WTC11 (cell line): ENCODE results near the gene TMEM221. TPM values are rescaled to one million over a fixed set of nuclear protein-coding genes. Genes with fewer than 3 reads are reported as not detected.

Experiments used
- ATAC-seq: fragments of 200-7000 bp; cut with Tn5 transposase; 2 replicates; pipeline ENCODE4 v1.10.0; 2021; ENCODE audit warnings: mild to moderate bottlenecking, moderate library complexity
- CTCF ChIA-PET: fragments of 300-600 bp; sonication (Branson Sonifier 250); formaldehyde crosslinking; loops from one replicate; lab custom pipeline; 2021; ENCODE audit warnings: antibody characterized with exemption; lab: Charles Lee
- POLR2A ChIA-PET: fragments of 350-600 bp; sonication (Branson Sonifier 250); formaldehyde crosslinking; loops from one replicate; lab custom pipeline; 2021; ENCODE audit warnings: antibody characterized with exemption; lab: Charles Lee
- DNase-seq: peaks from one replicate; pipeline ENCODE4 v3.0.0; 2021; ENCODE audit warnings: low spot score
- H3K27ac Mint-ChIP-seq: 2 replicates; pipeline ENCODE4 v1.8.0; 2021; ENCODE audit warnings: mixed read lengths
- H3K27me3 Mint-ChIP-seq: 2 replicates; pipeline ENCODE4 v1.8.0; 2021; ENCODE audit warnings: low read depth, mild to moderate bottlenecking, moderate library complexity, mixed read lengths
- H3K36me3 Mint-ChIP-seq: 2 replicates; pipeline ENCODE4 v1.8.0; 2021; ENCODE audit warnings: mixed read lengths
- H3K4me1 Mint-ChIP-seq: 2 replicates; pipeline ENCODE4 v1.8.0; 2022; ENCODE audit warnings: mixed read lengths
- H3K4me3 Mint-ChIP-seq: 2 replicates; pipeline ENCODE4 v1.8.0; 2021; ENCODE audit warnings: mild to moderate bottlenecking, moderate library complexity, mixed read lengths
- H3K9me3 Mint-ChIP-seq: 2 replicates; pipeline ENCODE4 v1.8.0; 2021; ENCODE audit warnings: mixed read lengths
- CREM ChIP-seq: sonication (generic); formaldehyde crosslinking; IDR thresholded peaks from 2 replicates; pipeline ENCODE4 v1.8.1; 2022; ENCODE audit warnings: mild to moderate bottlenecking, missing genetic modification reagents, moderate library complexity
- ETV6 ChIP-seq: sonication (generic); formaldehyde crosslinking; IDR thresholded peaks from 2 replicates; pipeline ENCODE4 v1.8.1; 2022; ENCODE audit warnings: mild to moderate bottlenecking, missing genetic modification reagents
- FOXK1 ChIP-seq: sonication (generic); formaldehyde crosslinking; IDR thresholded peaks from 2 replicates; pipeline ENCODE4 v1.8.0; 2022; ENCODE audit warnings: mild to moderate bottlenecking, moderate library complexity, missing genetic modification reagents
- GABPB1 ChIP-seq: sonication (generic); formaldehyde crosslinking; IDR thresholded peaks from 2 replicates; pipeline ENCODE4 v1.8.1; 2023; ENCODE audit warnings: mild to moderate bottlenecking, missing genetic modification reagents
- HMGA2 ChIP-seq: fragments of 250-450 bp; sonication (Bioruptor Pico); IDR thresholded peaks from 2 replicates; pipeline ENCODE4 v1.4.0; 2021; ENCODE audit warnings: mild to moderate bottlenecking, moderate library complexity
- NFATC4 ChIP-seq: fragments of 250-450 bp; sonication (Bioruptor Pico); IDR thresholded peaks from 2 replicates; pipeline ENCODE4 v1.9.0; 2021; ENCODE audit warnings: mild to moderate bottlenecking
- NFYB ChIP-seq: sonication (generic); formaldehyde crosslinking; conservative IDR thresholded peaks from 2 replicates; pipeline ENCODE4 v1.8.0; 2022; ENCODE audit warnings: low read depth, missing genetic modification reagents
- NR2C2 ChIP-seq: sonication (generic); formaldehyde crosslinking; IDR thresholded peaks from 2 replicates; pipeline ENCODE4 v1.8.0; 2022; ENCODE audit warnings: mild to moderate bottlenecking, missing genetic modification reagents
- NR3C1 ChIP-seq: sonication (generic); formaldehyde crosslinking; conservative IDR thresholded peaks from 2 replicates; pipeline ENCODE4 v1.8.1; 2023; ENCODE audit warnings: low read depth, mild to moderate bottlenecking, missing genetic modification reagents
- SP1 ChIP-seq: sonication (generic); formaldehyde crosslinking; conservative IDR thresholded peaks from 2 replicates; pipeline ENCODE4 v1.8.1; 2022; ENCODE audit warnings: missing genetic modification reagents
- TCF7 ChIP-seq: sonication (generic); formaldehyde crosslinking; IDR thresholded peaks from 2 replicates; pipeline ENCODE4 v1.8.0; 2022; ENCODE audit warnings: mild to moderate bottlenecking, low read depth, missing genetic modification reagents, moderate library complexity
- TEAD1 ChIP-seq: sonication (generic); formaldehyde crosslinking; IDR thresholded peaks from 2 replicates; pipeline ENCODE4 v1.8.0; 2022; ENCODE audit warnings: mild to moderate bottlenecking, missing genetic modification reagents
- ZNF121 ChIP-seq: sonication (generic); formaldehyde crosslinking; IDR thresholded peaks from 2 replicates; pipeline ENCODE4 v1.8.0; 2023; ENCODE audit warnings: missing genetic modification reagents
- total RNA-seq: library from RNA; stranded (reverse); gene quantifications from 3 replicates; pipeline ENCODE4 v1.2.3, GENCODE V29; 2021
- TF ChIP-seq, protein P1 (sequence below): fragments of 250-450 bp; sonication (Bioruptor Pico); IDR thresholded peaks from 2 replicates; pipeline ENCODE4 v1.9.0; 2021; ENCODE audit warnings: mild to moderate bottlenecking
- TF ChIP-seq, protein P2 (sequence below): sonication (generic); formaldehyde crosslinking; IDR thresholded peaks from 2 replicates; pipeline ENCODE4 v1.8.1; 2023; ENCODE audit warnings: mild to moderate bottlenecking, missing genetic modification reagents, moderate library complexity
- TF ChIP-seq, protein P3 (sequence below): sonication (generic); formaldehyde crosslinking; IDR thresholded peaks from 2 replicates; pipeline ENCODE4 v1.8.0; 2022; ENCODE audit warnings: mild to moderate bottlenecking, missing genetic modification reagents
- TF ChIP-seq, protein P4 (sequence below): sonication (generic); formaldehyde crosslinking; IDR thresholded peaks from 2 replicates; pipeline ENCODE4 v1.8.0; 2022; ENCODE audit warnings: mild to moderate bottlenecking, missing genetic modification reagents
- TF ChIP-seq, protein P5 (sequence below): sonication (generic); formaldehyde crosslinking; IDR thresholded peaks from 2 replicates; pipeline ENCODE4 v1.8.1; 2022; ENCODE audit warnings: low read depth, mild to moderate bottlenecking, moderate library complexity, missing genetic modification reagents, borderline replicate concordance
- TF ChIP-seq, protein P6 (sequence below): sonication (generic); formaldehyde crosslinking; IDR thresholded peaks from 2 replicates; pipeline ENCODE4 v1.8.1; 2023; ENCODE audit warnings: mild to moderate bottlenecking, moderate library complexity, missing genetic modification reagents

Gene TMEM221
- total RNA-seq, 1 experiment from 2014 or later = 1.2 TPM

DNA sequence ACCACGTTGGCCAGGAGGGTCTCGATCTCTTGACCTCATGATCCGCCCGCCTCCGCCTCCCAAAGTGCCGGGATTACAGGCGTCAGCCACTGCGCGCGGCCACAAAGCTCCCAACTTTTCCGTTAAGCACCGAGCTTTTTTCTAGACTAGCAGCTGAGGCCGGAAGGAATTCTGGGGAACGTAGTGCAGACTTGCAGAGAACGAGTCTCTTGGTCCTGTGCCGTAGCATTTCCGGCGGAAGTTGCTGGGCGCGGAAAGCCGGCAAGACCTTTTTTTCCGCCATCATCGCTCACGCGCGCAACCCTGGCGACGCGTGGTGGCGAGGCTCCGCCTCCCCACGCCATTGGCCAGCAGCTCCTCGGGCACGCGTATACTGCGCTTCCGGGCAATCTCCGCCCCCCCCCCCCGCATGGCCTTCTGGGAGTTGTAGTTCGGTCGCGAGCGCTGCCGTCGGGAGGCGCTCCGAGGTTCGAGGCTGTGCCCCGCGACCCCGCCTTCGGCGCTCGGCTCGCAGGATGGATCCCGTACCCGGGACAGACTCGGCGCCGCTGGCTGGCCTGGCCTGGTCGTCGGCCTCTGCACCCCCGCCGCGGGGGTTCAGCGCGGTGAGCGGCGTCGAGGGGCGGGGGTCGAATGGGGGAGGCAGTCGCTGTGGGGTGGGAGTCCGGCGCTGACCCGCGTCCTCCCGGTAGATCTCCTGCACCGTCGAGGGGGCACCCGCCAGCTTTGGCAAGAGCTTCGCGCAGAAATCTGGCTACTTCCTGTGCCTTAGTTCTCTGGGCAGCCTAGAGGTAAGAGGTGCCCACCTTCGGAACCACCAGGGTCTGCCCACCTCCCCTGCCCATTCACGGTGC, 28.6 kb downstream of the TMEM221 start, which contains the start of gene MVB12A:
Gene MVB12A (plus strand): TSS at position 427 of the 854 bp plus-strand sequence. CDS start 89 bp downstream, at position 516.
- TF ChIP-seq SP1 (CRISPR knock-in tag) = peak; percentile 94
- 0 out of 2 replicates have a peak, but pooled peaks have one; percentile 27 for TF ChIP-seq CREM (CRISPR knock-in tag)
- TF ChIP-seq, protein P1, sequence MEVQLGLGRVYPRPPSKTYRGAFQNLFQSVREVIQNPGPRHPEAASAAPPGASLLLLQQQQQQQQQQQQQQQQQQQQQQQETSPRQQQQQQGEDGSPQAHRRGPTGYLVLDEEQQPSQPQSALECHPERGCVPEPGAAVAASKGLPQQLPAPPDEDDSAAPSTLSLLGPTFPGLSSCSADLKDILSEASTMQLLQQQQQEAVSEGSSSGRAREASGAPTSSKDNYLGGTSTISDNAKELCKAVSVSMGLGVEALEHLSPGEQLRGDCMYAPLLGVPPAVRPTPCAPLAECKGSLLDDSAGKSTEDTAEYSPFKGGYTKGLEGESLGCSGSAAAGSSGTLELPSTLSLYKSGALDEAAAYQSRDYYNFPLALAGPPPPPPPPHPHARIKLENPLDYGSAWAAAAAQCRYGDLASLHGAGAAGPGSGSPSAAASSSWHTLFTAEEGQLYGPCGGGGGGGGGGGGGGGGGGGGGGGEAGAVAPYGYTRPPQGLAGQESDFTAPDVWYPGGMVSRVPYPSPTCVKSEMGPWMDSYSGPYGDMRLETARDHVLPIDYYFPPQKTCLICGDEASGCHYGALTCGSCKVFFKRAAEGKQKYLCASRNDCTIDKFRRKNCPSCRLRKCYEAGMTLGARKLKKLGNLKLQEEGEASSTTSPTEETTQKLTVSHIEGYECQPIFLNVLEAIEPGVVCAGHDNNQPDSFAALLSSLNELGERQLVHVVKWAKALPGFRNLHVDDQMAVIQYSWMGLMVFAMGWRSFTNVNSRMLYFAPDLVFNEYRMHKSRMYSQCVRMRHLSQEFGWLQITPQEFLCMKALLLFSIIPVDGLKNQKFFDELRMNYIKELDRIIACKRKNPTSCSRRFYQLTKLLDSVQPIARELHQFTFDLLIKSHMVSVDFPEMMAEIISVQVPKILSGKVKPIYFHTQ (CRISPR knock-in tag) = no peak
- TF ChIP-seq, protein P2, sequence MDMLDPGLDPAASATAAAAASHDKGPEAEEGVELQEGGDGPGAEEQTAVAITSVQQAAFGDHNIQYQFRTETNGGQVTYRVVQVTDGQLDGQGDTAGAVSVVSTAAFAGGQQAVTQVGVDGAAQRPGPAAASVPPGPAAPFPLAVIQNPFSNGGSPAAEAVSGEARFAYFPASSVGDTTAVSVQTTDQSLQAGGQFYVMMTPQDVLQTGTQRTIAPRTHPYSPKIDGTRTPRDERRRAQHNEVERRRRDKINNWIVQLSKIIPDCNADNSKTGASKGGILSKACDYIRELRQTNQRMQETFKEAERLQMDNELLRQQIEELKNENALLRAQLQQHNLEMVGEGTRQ = peak; percentile 59
- TF ChIP-seq ETV6 = 0 out of 2 replicates have a peak, but pooled peaks have one; percentile 58
- TF ChIP-seq GABPB1 = peak; percentile 78
- TF ChIP-seq FOXK1 (CRISPR knock-in tag) = peak; percentile 70; the same call in 1 of the 2 replicates
- TF ChIP-seq, protein P3, sequence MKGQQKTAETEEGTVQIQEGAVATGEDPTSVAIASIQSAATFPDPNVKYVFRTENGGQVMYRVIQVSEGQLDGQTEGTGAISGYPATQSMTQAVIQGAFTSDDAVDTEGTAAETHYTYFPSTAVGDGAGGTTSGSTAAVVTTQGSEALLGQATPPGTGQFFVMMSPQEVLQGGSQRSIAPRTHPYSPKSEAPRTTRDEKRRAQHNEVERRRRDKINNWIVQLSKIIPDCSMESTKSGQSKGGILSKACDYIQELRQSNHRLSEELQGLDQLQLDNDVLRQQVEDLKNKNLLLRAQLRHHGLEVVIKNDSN (CRISPR knock-in tag) = peak; percentile 70; the same call in 1 of the 2 replicates
- TF ChIP-seq NFATC4 (CRISPR knock-in tag) = no peak
- TF ChIP-seq, protein P4, sequence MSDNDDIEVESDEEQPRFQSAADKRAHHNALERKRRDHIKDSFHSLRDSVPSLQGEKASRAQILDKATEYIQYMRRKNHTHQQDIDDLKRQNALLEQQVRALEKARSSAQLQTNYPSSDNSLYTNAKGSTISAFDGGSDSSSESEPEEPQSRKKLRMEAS (CRISPR knock-in tag) = peak; percentile 75
- TF ChIP-seq, protein P5, sequence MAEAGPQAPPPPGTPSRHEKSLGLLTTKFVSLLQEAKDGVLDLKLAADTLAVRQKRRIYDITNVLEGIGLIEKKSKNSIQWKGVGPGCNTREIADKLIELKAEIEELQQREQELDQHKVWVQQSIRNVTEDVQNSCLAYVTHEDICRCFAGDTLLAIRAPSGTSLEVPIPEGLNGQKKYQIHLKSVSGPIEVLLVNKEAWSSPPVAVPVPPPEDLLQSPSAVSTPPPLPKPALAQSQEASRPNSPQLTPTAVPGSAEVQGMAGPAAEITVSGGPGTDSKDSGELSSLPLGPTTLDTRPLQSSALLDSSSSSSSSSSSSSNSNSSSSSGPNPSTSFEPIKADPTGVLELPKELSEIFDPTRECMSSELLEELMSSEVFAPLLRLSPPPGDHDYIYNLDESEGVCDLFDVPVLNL (CRISPR knock-in tag) = no peak
- TF ChIP-seq, protein P6, sequence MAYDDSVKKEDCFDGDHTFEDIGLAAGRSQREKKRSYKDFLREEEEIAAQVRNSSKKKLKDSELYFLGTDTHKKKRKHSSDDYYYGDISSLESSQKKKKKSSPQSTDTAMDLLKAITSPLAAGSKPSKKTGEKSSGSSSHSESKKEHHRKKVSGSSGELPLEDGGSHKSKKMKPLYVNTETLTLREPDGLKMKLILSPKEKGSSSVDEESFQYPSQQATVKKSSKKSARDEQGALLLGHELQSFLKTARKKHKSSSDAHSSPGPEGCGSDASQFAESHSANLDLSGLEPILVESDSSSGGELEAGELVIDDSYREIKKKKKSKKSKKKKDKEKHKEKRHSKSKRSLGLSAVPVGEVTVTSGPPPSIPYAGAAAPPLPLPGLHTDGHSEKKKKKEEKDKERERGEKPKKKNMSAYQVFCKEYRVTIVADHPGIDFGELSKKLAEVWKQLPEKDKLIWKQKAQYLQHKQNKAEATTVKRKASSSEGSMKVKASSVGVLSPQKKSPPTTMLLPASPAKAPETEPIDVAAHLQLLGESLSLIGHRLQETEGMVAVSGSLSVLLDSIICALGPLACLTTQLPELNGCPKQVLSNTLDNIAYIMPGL = peak; percentile 20; the same call in 1 of the 2 replicates
- TF ChIP-seq ZNF121 (CRISPR knock-in tag) = 0 out of 2 replicates have a peak, but pooled peaks have one; percentile 31
- peak; percentile 59; the same call in 1 of the 2 replicates for TF ChIP-seq TEAD1
- TF ChIP-seq NR2C2 (CRISPR knock-in tag) = no peak
- 0 out of 2 replicates have a peak, but pooled peaks have one; percentile 56 for TF ChIP-seq NR3C1
- peak; percentile 75 for TF ChIP-seq NFYB (CRISPR knock-in tag)
- no peak for TF ChIP-seq HMGA2
- TF ChIP-seq TCF7 = no peak
- TF ChIP-seq, all 79 proteins: peak for 13
- H3K9me3 Mint-ChIP-seq = no peaks in the 10 kb centered on the region
- peak within 1 kb of the TSS; percentile 99 for H3K27ac Mint-ChIP-seq
- ChIA-PET CTCF (interaction anchor here (0.7 to 2.7 kb wide), 26 partner anchors 9 to 355 kb away, joined by 3 to 17 read pairs (median 4); partner anchors contain the start of genes BST2, CCDC194, DDA1 and SLC27A1), POLR2A (interaction anchor here (0.6 to 1.8 kb wide), 7 partner anchors 14 to 440 kb away, joined by 3 to 27 read pairs (median 3); partner anchors contain the start of genes BST2 and RPL18A)
- peaks cover 41% of the 10 kb centered on the region for H3K4me1 Mint-ChIP-seq
- ATAC-seq (peak; percentile 87), DNase-seq (peak; percentile 97)
- peaks cover 23% of the 10 kb centered on the region for H3K27me3 Mint-ChIP-seq
- peaks cover 4% of the 10 kb centered on the region for H3K36me3 Mint-ChIP-seq
- peak within 1 kb of the TSS; percentile 83 for H3K4me3 Mint-ChIP-seq
